C4-2B (cell line): Measurements from ENCODE around the gene GJA5.

Experiments
- ZFX ChIP-seq: fragments of 450-650 bp; IDR thresholded peaks from 2 replicates; pipeline ENCODE4 v1.6.1; 2017
- TF ChIP-seq, protein P1 (sequence below): fragments of 450-650 bp; conservative IDR thresholded peaks from 2 replicates; pipeline ENCODE4 v1.5.1; 2017; ENCODE audit warnings: mild to moderate bottlenecking

DNA sequence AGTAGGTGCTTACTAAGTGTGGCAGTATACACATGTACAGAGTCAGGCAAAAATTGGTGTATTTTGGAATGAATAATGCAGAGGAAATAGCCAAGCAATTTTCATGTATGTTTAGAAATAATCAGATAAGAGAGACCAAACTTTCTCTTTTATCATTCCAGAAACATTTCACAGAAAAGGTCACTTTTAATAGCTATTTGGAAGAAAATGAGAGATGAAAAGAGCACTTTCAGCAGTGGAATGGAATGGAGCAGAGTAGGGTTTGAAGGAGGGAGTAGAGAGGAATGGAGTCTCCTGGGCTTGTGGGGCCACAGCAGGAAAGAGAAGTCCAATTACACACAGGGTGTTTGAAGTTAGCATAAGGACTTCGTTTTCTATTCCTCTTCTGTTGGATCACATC, 48.8 kb upstream of the GJA5 start:
- TF ChIP-seq, protein P1, sequence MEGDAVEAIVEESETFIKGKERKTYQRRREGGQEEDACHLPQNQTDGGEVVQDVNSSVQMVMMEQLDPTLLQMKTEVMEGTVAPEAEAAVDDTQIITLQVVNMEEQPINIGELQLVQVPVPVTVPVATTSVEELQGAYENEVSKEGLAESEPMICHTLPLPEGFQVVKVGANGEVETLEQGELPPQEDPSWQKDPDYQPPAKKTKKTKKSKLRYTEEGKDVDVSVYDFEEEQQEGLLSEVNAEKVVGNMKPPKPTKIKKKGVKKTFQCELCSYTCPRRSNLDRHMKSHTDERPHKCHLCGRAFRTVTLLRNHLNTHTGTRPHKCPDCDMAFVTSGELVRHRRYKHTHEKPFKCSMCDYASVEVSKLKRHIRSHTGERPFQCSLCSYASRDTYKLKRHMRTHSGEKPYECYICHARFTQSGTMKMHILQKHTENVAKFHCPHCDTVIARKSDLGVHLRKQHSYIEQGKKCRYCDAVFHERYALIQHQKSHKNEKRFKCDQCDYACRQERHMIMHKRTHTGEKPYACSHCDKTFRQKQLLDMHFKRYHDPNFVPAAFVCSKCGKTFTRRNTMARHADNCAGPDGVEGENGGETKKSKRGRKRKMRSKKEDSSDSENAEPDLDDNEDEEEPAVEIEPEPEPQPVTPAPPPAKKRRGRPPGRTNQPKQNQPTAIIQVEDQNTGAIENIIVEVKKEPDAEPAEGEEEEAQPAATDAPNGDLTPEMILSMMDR: no peak
- no peak for TF ChIP-seq ZFX
